22Rv1 (cell line): ENCODE data around the gene GAA.

Experiments used
- ZFX ChIP-seq: fragments of 450-650 bp; IDR thresholded peaks from 2 replicates; pipeline ENCODE4 v1.6.1; 2017; ENCODE audit warnings: antibody characterized with exemption, borderline replicate concordance
- TF ChIP-seq, protein P1 (sequence below): fragments of 450-650 bp; IDR thresholded peaks from 2 replicates; pipeline ENCODE4 v1.5.1; 2017; ENCODE audit warnings: mild to moderate bottlenecking

DNA sequence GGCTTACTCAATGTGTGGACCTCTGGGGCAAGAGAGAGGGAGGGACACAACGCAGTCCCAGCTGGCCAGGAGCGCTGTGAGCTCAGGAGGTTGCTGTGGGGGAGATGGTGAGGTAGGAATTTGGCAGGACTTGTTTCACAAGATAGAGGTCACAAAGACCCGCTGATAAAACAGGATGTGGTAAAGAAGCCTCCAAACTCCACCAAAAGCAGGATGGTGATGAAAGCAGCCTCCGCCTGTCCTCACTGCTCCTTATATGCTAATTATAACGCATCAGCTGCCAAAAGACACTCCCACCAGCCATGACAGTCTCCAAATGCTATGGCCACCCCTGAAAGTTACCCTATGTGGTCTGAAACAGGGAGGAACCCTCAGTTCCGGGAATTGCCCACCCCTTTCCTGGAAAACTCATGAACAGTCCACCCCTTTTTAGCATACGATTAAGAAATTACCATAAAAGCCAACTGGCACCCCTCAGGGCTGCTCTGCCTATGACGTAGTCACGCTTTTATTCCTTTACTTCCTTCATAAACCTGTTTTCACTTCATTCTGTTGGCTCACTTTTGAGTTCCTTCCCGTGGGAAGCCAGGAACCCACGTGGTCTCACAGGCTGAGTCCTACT, 50.8 kb downstream of the GAA start:
- TF ChIP-seq ZFX, result no peak
- TF ChIP-seq, protein P1, sequence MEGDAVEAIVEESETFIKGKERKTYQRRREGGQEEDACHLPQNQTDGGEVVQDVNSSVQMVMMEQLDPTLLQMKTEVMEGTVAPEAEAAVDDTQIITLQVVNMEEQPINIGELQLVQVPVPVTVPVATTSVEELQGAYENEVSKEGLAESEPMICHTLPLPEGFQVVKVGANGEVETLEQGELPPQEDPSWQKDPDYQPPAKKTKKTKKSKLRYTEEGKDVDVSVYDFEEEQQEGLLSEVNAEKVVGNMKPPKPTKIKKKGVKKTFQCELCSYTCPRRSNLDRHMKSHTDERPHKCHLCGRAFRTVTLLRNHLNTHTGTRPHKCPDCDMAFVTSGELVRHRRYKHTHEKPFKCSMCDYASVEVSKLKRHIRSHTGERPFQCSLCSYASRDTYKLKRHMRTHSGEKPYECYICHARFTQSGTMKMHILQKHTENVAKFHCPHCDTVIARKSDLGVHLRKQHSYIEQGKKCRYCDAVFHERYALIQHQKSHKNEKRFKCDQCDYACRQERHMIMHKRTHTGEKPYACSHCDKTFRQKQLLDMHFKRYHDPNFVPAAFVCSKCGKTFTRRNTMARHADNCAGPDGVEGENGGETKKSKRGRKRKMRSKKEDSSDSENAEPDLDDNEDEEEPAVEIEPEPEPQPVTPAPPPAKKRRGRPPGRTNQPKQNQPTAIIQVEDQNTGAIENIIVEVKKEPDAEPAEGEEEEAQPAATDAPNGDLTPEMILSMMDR, result no peak
